AG04449 (cell line): ENCODE measurements around the gene ENOX1.

Experiments
- CTCF ChIA-PET: fragments of 350-600 bp; formaldehyde crosslinking; extraction: SDS; loops from one replicate; lab custom pipeline; 2021; ENCODE audit warnings: antibody characterized with exemption; lab: Yijun Ruan, JAX
- POLR2A ChIA-PET: fragments of 400-600, 350-600 bp; formaldehyde crosslinking; extraction: SDS; loops from one replicate; lab custom pipeline; 2020; ENCODE audit warnings: antibody characterized with exemption, inconsistent platforms; lab: Yijun Ruan, JAX
- DNase-seq: peaks from one replicate; pipeline ENCODE4 v3.0.0-alpha.2; 2010; ENCODE audit warnings: low read depth, low spot score
- H3K4me3 ChIP-seq: 2 replicates; pipeline ENCODE4 v1.5.1; 2011; ENCODE audit warnings: low read depth, mild to moderate bottlenecking, control low read depth, low read length
- TF ChIP-seq, protein P1 (sequence below): IDR thresholded peaks from one replicate; pipeline ENCODE4 v1.5.1; 2011; ENCODE audit warnings: mild to moderate bottlenecking, moderate library complexity, low read length, control low read depth, inconsistent platforms; ENCODE audit not compliant: insufficient read depth; ENCODE audit errors: missing control alignments

ENOX1 gene

DNA sequence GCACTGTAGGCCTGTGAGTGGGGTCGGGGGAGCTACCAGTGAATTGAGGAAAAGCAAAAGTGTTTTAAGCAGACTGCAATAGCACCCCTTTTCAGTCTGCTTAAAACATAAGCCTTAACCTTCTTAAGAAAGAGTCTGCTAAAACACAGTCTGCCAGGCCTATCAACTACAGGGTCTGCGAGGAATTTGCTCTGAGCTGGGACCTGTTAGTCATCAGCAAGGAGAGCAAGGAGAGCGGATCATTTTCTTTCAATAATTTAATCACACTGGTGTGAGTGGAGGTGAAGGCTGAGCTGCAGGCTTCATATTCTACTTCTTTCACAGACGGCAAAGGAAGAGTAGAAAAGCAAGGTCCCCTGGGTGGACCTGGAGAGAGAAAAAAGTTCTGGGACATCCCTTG is 342.7 kb downstream of the ENOX1 start:
- POLR2A ChIA-PET: no interaction called here

DNA sequence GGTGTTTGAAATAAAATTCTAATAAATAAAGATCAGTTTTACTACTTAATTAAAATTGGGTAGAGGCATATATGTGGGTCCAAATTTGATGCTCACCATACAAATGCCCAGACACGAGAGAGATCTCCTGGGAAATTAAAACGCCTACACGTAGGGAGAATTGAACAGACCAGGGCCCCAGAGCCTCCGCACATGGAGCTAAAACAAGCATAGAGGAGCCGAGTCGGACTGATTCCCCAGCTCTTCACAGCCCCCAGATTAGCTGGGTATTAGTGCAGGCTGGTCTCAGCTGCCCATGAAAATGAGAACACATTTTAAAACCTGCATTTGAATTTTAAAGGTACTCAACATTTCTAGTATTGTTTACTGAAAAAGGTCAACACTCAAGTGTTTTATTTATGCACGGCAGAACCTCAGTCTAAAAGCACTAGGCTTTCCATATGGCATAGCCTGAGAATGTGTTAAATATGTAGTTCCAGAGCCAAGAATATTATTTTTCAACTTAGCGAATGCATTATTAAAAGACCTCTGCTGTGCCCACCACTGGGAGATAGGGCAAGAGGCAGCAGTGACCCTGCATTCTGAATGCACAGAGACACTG is 344.8 kb downstream of the ENOX1 start:
- TF ChIP-seq, protein P1, sequence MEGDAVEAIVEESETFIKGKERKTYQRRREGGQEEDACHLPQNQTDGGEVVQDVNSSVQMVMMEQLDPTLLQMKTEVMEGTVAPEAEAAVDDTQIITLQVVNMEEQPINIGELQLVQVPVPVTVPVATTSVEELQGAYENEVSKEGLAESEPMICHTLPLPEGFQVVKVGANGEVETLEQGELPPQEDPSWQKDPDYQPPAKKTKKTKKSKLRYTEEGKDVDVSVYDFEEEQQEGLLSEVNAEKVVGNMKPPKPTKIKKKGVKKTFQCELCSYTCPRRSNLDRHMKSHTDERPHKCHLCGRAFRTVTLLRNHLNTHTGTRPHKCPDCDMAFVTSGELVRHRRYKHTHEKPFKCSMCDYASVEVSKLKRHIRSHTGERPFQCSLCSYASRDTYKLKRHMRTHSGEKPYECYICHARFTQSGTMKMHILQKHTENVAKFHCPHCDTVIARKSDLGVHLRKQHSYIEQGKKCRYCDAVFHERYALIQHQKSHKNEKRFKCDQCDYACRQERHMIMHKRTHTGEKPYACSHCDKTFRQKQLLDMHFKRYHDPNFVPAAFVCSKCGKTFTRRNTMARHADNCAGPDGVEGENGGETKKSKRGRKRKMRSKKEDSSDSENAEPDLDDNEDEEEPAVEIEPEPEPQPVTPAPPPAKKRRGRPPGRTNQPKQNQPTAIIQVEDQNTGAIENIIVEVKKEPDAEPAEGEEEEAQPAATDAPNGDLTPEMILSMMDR: no peak
- no peak overlapping the region for H3K4me3 ChIP-seq
- POLR2A ChIA-PET: no interaction called here
- CTCF ChIA-PET: no interaction called here
- DNase-seq: no peak

More for the DNA sequence above, 342.7 kb downstream of the ENOX1 start:
- CTCF ChIA-PET: no interaction called here
- DNase-seq: no peak
- TF ChIP-seq, protein P1: no peak
- H3K4me3 ChIP-seq: no peak overlapping the region

DNA sequence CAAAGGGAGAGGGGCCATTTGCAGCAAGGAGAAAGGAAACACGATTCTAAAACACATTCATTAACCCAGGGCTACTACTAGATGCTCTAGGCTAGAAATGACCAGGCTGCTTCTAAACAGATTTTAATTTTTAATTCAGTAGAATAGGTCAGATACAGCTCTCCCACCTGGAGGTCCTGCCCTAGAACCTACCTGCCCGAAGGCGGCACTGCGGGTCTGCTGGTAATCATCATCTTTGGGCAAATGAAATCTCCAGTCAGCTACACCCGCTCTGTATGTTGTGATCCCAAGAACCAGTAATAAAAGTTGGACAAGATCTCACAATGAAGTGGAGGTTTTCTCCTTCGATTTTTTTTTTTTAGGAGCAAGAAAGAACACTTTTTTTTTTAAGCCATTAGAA is 345.3 kb downstream of the ENOX1 start:
- TF ChIP-seq, protein P1: no peak
- ChIA-PET POLR2A (no interaction called here), CTCF (no interaction called here)
- no peak overlapping the region for H3K4me3 ChIP-seq
- DNase-seq: no peak

DNA sequence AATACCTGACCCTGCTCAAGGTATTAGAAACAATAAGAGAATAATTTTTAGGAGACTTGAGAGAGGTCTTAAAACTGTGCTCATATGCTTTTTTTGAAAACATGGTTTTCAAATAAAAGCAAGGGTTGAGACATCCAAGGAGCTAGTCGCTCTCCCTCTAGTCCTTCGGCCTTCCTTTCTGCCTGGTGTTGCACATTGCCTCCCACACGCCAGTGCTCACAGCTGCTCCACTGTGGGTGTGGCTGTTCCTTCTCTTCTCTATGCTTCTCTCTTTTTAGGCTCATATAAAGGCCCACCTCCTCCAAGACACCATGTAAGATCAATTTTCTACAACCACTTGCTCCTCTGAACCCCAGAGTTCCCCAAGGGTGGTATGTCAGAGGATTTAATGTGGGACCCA is 352.6 kb downstream of the ENOX1 start:
- no peak overlapping the region for H3K4me3 ChIP-seq
- CTCF ChIA-PET: interaction anchor here (1.1 kb wide), 1 partner anchor 13 kb away, joined by 3 read pairs; no protein-coding TSS in a partner anchor
- POLR2A ChIA-PET: no interaction called here
- TF ChIP-seq, protein P1: no peak
- no peak for DNase-seq

DNA sequence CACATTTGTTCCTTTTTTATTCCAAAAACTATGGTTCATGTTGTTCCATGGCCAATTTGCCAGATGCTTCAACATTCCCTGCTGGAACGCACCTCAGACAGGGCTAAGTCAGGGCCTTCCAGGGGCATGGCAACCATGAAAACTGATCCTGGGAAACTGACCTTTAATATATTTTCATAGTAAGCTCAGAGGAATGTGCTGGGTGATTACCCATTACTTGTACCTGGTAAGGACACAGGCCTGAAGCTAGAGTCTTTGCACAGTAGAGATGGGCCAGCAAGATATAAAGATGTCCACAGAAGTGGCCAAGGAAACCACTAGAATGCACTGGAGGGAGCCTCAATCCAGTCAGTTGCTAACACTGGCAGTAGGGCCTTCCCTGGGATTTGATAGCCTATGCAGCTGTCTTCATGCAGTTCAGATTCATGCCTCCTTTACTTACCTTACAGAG is 353.1 kb downstream of the ENOX1 start:
- H3K4me3 ChIP-seq: no peak overlapping the region
- POLR2A ChIA-PET: no interaction called here
- TF ChIP-seq, protein P1: no peak
- no peak for DNase-seq
- CTCF ChIA-PET: interaction anchor here (1.1 kb wide), 1 partner anchor 13 kb away, joined by 3 read pairs; no protein-coding TSS in a partner anchor

DNA sequence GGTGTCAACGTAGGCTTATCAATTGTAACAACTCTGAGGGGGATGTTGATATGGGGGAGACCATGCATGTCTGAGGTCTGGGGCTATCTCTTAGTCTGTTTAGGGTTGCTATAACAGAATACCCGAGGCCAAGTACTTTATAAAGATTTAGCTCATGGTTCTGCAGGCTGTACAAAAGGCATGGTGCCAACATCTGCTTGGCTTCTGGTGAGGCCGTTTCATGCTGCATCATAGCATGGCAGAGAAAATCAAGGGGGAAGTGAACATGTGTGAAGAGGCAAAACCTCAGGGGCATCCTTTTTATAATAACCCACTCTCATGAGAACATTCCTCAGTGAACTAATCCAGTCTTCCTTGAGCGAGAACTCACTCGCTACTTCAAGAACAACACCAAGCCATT is 353.8 kb downstream of the ENOX1 start:
- DNase-seq: no peak
- CTCF ChIA-PET: no interaction called here
- no peak overlapping the region for H3K4me3 ChIP-seq
- TF ChIP-seq, protein P1: no peak
- POLR2A ChIA-PET: no interaction called here
